ENCODE measurements around the gene CTSW. TPM values are rescaled to one million over a fixed set of nuclear protein-coding genes. Genes with fewer than 3 reads are reported as not detected.
A peak's percentile ranks its signal among the peaks of the same experiment; 100 is the strongest.

CTSW gene
- total RNA-seq, 2 donors from 2014 or later = 0.39 to 1.1 TPM

DNA sequence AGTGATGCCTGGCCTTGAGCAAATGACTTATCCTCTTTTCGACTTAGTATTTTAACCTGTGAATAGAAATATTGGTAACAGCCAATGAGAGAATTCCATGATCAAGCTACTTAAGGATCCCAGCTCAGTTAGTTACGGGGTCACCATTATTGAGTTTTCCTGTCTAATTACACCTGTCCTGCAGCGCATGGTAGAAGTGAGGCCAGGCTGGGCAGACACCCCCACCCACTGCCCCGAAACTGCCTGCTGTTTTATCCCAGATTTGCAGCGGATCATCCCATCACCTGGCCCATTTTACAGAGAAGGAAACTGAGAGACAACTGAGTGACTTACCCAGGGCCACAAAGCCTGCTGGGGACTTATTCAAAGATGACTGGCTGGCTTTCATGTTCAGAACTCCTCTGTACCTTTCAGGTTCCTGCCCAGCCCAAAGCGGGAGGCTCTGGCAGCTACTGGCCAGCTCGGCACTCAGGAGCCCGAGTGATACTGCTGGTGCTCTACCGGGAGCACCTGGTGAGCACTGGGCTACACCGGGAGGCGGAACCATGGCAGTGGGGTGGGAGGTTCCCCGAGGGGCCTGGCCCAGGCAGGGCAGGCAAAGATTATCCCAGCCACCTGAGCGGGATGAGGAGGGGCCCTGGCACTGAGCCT, 18.0 kb upstream of the CTSW start:
- TF ChIP-seq, protein P1, sequence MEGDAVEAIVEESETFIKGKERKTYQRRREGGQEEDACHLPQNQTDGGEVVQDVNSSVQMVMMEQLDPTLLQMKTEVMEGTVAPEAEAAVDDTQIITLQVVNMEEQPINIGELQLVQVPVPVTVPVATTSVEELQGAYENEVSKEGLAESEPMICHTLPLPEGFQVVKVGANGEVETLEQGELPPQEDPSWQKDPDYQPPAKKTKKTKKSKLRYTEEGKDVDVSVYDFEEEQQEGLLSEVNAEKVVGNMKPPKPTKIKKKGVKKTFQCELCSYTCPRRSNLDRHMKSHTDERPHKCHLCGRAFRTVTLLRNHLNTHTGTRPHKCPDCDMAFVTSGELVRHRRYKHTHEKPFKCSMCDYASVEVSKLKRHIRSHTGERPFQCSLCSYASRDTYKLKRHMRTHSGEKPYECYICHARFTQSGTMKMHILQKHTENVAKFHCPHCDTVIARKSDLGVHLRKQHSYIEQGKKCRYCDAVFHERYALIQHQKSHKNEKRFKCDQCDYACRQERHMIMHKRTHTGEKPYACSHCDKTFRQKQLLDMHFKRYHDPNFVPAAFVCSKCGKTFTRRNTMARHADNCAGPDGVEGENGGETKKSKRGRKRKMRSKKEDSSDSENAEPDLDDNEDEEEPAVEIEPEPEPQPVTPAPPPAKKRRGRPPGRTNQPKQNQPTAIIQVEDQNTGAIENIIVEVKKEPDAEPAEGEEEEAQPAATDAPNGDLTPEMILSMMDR (IDR thresholded peaks at IDR 0.05) = no peak
- peak overlapping the region; percentile 64 to 98 for H3K4me3 ChIP-seq
- peaks cover 0 to 50% of the 10 kb centered on the region in 2 donors for H3K4me1 ChIP-seq
- H3K27me3 ChIP-seq = no peaks in the 10 kb centered on the region
- peak overlapping the region; percentile 96 for H3K27ac ChIP-seq
- H3K9me3 ChIP-seq = no peaks in the 10 kb centered on the region
- no peak for DNase-seq (ENCODE audit: low spot score)
- H3K36me3 ChIP-seq = peaks cover 52% of the 10 kb centered on the region

DNA sequence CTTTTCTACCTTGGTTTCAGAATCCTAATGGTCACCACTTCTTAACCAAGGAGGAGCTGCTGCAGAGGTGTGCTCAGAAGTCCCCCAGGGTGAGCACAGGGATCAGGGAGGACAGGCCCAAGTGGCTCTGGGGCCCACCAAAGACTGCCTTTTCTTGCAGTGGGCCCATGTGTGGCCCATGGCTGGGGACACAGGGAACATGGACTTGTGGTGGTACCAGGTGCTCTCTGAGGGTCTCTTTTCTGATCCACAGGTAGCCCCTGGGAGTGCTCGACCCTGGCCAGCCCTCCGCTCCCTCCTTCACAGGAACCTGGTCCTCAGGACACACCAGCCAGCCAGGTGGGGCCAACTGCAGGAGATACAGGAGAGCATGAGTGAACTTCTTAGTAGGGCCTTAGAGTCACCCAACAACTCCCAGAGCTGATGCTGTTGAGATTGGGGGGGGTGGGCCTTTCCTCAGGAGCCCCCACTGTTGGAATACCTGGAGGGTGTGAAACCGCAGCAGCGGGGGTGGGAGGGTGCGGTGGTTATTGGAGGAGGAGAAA, 17.4 kb upstream of the CTSW start:
- Histone ChIP-seq H3K27me3 (no peaks in the 10 kb centered on the region), H3K4me1 (peaks cover 0 to 47% of the 10 kb centered on the region in 2 donors), H3K27ac (no peak overlapping the region), H3K9me3 (no peaks in the 10 kb centered on the region), H3K4me3 (no peak overlapping the region), H3K36me3 (peaks cover 58% of the 10 kb centered on the region)
- no peak for DNase-seq (ENCODE audit: low spot score)
- TF ChIP-seq, protein P1 (IDR thresholded peaks at IDR 0.05) = no peak

DNA sequence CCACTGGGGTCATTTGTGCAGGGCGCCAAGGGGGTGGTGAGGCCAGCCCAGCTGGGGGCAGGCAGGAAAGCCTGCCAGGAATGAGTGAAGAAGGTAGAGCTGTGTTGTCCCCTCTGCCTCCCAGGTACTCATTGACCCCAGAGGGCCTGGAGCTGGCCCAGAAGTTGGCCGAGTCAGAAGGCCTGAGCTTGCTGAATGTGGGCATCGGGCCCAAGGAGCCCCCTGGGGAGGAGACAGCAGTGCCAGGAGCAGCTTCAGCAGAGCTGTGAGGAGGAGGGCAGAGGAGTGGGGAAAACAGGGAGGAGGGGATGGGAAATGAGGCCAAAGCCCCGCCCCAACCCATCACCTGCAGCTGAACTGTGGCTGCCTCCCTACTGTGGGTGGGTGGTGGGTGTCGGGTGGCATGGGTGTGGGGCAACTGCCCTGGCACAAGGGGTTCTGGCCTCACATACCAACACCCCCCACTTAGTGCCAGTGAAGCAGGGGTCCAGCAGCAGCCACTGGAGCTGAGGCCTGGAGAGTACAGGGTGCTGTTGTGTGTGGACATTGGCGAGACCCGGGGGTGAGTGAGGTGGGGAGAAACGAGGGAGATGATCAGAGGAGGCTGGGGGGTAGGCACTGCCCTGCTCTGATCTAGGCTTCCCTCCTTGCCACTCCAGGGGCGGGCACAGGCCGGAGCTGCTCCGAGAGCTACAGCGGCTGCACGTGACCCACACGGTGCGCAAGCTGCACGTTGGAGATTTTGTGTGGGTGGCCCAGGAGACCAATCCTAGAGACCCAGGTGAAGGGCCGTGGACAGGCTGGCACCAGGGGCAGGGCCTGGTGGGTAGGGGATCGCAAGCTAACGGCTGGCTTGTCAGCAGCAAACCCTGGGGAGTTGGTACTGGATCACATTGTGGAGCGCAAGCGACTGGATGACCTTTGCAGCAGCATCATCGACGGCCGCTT, 16.4 kb upstream of the CTSW start:
- peaks cover 0 to 47% of the 10 kb centered on the region in 2 donors for H3K4me1 ChIP-seq
- DNase-seq (ENCODE audit: low spot score) = no peak
- H3K27me3 ChIP-seq = no peaks in the 10 kb centered on the region
- no peak overlapping the region for H3K27ac ChIP-seq
- no peak overlapping the region for H3K4me3 ChIP-seq
- H3K36me3 ChIP-seq = peaks cover 67% of the 10 kb centered on the region
- TF ChIP-seq, protein P1 (IDR thresholded peaks at IDR 0.05) = no peak
- no peaks in the 10 kb centered on the region for H3K9me3 ChIP-seq

DNA sequence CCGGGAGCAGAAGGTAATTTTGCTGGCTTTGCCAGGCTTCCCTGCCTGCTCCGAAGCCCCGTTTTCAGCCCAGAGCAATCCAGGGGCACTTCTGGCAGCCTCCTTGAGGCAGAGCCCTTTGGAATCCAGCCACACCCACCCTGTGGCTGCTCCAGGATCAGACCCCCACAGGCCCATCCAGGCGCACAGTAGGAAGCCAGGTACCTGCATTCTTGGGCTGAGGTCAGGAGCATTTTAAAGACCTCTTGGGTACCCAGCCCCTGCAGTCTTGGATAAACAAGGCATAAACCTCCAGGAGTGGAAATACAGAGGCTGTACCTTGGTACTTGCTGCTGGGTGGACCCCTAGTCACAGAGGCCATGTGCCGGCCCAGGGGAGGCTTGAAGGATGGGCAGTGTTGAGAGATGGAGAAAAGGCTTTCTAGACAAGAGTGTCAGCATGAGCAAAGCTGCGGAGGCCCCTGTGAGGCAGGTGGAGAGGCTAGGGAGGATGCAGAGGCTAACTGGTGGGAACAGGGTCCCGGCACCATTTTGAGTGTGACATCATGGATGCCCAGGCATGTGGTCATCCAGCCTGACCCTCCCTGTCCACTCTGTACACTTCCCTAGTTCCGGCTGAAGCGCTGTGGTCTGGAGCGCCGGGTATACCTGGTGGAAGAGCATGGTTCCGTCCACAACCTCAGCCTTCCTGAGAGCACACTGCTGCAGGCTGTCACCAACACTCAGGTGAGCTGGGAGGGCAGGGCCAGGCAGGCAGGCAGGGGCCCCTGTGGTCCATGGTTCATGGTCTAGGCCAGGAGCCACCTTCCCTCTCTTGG, 15.5 kb upstream of the CTSW start:
- no peak overlapping the region for H3K27ac ChIP-seq
- H3K9me3 ChIP-seq = no peaks in the 10 kb centered on the region
- H3K27me3 ChIP-seq = no peaks in the 10 kb centered on the region
- TF ChIP-seq, protein P1 (IDR thresholded peaks at IDR 0.05) = no peak
- H3K4me1 ChIP-seq = peaks cover 0 to 39% of the 10 kb centered on the region in 2 donors
- no peak for DNase-seq (ENCODE audit: low spot score)
- peaks cover 70% of the 10 kb centered on the region for H3K36me3 ChIP-seq
- no peak overlapping the region for H3K4me3 ChIP-seq

DNA sequence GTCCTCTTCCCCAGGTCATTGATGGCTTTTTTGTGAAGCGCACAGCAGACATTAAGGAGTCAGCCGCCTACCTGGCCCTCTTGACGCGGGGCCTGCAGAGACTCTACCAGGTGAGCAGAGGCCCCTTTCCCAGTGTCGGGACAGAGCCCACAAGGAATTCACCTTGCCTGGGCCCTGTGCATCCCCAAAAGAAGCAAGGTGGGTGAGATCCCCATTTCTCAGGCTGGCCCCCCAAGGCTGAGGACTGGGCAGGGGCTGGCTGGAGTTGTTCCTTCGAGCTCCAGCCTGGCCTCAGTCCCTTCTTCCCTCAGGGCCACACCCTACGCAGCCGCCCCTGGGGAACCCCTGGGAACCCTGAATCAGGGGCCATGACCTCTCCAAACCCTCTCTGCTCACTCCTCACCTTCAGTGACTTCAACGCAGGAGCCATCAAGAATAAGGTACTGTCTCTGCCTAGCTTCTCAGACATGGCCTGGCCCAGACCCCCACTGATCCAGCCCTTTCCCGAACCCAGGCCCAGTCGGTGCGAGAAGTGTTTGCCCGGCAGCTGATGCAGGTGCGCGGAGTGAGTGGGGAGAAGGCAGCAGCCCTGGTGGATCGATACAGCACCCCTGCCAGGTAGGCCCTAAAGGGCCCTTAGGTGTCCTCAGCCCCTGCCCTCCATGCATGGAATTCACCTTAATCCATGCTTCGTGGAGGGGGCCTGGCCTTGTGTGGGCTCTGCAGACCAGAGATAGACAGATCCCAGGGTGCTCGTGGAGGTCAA, 14.7 kb upstream of the CTSW start:
- peaks cover 0 to 35% of the 10 kb centered on the region in 2 donors for H3K4me1 ChIP-seq
- no peak overlapping the region for H3K4me3 ChIP-seq
- H3K27ac ChIP-seq = no peak overlapping the region

More for the DNA sequence above, 14.7 kb upstream of the CTSW start:
- Histone ChIP-seq H3K9me3 (no peaks in the 10 kb centered on the region), H3K27me3 (no peaks in the 10 kb centered on the region), H3K36me3 (peaks cover 77% of the 10 kb centered on the region)
- DNase-seq (ENCODE audit: low spot score) = no peak
- TF ChIP-seq, protein P1 (IDR thresholded peaks at IDR 0.05) = no peak

Measured in right atrium auricular region (tissue), 2 donors.